HUES48 (cell line): ENCODE results near the gene CYP4F3.
"Not testable (repeated sequence)": the region's sequence is repeated elsewhere in the genome, so short reads cannot be mapped to it uniquely, and the experiment has no call there.

Experiments
- H3K27ac ChIP-seq: one replicate; pipeline ENCODE4 v1.7.0; 2013; ENCODE audit warnings: low read depth, low read length, inconsistent platforms
- H3K27me3 ChIP-seq: 2 replicates; pipeline ENCODE4 v1.6.1; 2013; ENCODE audit warnings: mild to moderate bottlenecking, low read length; ENCODE audit not compliant: control insufficient read depth, insufficient read depth
- H3K36me3 ChIP-seq: 2 replicates; pipeline ENCODE4 v1.6.1; 2013; ENCODE audit warnings: low read length; ENCODE audit not compliant: control insufficient read depth, insufficient read depth
- H3K4me1 ChIP-seq: 2 replicates; pipeline ENCODE4 v1.6.1; 2013; ENCODE audit warnings: mild to moderate bottlenecking, low read length; ENCODE audit not compliant: control insufficient read depth, insufficient read depth
- H3K4me3 ChIP-seq: 2 replicates; pipeline ENCODE4 v1.5.1; 2013; ENCODE audit warnings: mild to moderate bottlenecking, low read depth, low read length
- H3K9ac ChIP-seq: 2 replicates; pipeline ENCODE4 v1.6.1; 2013; ENCODE audit warnings: mild to moderate bottlenecking, low read depth, low read length, moderate library complexity
- H3K9me3 ChIP-seq: 2 replicates; pipeline ENCODE4 v1.6.1; 2013; ENCODE audit warnings: low read length; ENCODE audit not compliant: control insufficient read depth, insufficient read depth

Gene CYP4F3

GRCh38 chr19:15671237-15671821 lies 30.6 kb downstream of the CYP4F3 start:
- no peaks in the 10 kb centered on the region for H3K4me1 ChIP-seq
- H3K9me3 ChIP-seq = peaks cover 82% of the 10 kb centered on the region
- no peak overlapping the region for H3K9ac ChIP-seq
- H3K4me3 ChIP-seq = no peak overlapping the region
- no peaks in the 10 kb centered on the region for H3K27me3 ChIP-seq
- H3K36me3 ChIP-seq = no peaks in the 10 kb centered on the region
- H3K27ac ChIP-seq = no peak overlapping the region

GRCh38 chr19:15671891-15672579 lies 31.3 kb downstream of the CYP4F3 start:
- H3K4me3 ChIP-seq = no peak overlapping the region
- peaks cover 75% of the 10 kb centered on the region for H3K9me3 ChIP-seq
- no peak overlapping the region for H3K27ac ChIP-seq
- H3K4me1 ChIP-seq = no peaks in the 10 kb centered on the region
- H3K27me3 ChIP-seq = no peaks in the 10 kb centered on the region
- no peak overlapping the region for H3K9ac ChIP-seq
- no peaks in the 10 kb centered on the region for H3K36me3 ChIP-seq

DNA sequence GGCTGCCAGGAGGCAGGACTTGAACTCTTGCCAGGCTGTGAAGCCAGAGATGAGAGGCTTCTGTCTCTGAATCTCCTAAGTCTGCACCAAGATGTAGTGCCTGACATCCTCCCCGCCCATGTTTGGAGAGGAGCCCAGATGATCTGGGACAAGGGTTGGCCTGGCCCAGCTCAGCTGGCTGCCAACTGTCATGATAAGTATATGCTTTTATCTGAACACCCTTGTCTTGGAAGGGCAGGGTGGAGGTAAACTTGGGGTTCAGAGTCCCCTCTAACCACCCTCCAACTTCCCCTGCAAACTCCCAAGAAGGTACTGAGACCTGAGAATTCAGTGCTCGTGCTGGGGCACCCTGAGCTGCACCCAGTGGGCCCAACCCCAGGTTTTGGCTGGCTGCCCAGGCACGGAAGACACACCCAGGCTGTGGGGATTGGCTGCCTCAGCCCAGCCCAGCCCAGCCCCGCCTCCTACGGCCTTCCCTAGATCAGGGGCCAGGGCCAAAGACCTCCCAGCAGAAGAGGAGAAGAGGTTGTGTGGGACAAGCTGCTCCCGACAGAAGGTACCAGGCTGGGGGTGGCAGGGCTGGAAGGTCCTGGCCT lies 32.0 kb downstream of the CYP4F3 start, which contains the start of gene CYP4F12:
TSS of gene CYP4F12 (plus strand) at position 508 of the 596 bp plus-strand sequence. CDS start 443 bp downstream, outside the sequence.
- H3K9ac ChIP-seq = no peak within 1 kb of the TSS
- H3K4me3 ChIP-seq = no peak within 1 kb of the TSS
- H3K27ac ChIP-seq = no peak within 1 kb of the TSS
- H3K36me3 ChIP-seq = no peaks in the 10 kb centered on the region
- no peaks in the 10 kb centered on the region for H3K4me1 ChIP-seq
- no peaks in the 10 kb centered on the region for H3K27me3 ChIP-seq
- H3K9me3 ChIP-seq = peaks cover 70% of the 10 kb centered on the region

- H3K36me3 ChIP-seq = no peaks in the 10 kb centered on the region
- H3K9me3 ChIP-seq = peaks cover 69% of the 10 kb centered on the region
- H3K4me3 ChIP-seq = no peak overlapping the region
- H3K27ac ChIP-seq = no peak overlapping the region
- no peak overlapping the region for H3K9ac ChIP-seq
- H3K4me1 ChIP-seq = no peaks in the 10 kb centered on the region
- H3K27me3 ChIP-seq = no peaks in the 10 kb centered on the region
Measured at GRCh38 chr19:15673176-15673654, 32.5 kb downstream of the CYP4F3 start.

DNA sequence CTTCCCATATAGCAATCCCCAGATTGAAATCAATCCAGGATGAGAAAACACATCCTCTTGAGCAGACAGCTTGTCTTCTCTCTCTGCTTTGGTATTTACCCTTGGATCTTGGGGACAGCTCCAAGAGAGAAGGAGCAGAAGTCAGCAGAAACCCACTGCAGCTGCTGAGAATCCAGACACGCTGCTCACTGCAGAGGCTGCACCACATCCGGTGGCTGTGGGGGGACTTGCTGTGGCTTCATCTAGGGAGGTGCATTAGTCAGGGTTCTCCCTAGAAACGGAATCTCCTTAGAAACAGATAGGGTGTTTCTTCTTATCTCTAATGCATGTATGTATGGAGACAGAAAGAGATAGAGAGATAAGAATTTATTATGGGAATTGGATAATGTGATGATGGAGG lies 34.9 kb downstream of the CYP4F3 start:
- H3K4me1 ChIP-seq = no peaks in the 10 kb centered on the region
- H3K27ac ChIP-seq = no peak overlapping the region
- H3K9ac ChIP-seq = no peak overlapping the region
- no peaks in the 10 kb centered on the region for H3K27me3 ChIP-seq
- H3K36me3 ChIP-seq = no peaks in the 10 kb centered on the region
- H3K4me3 ChIP-seq = no peak overlapping the region
- H3K9me3 ChIP-seq = peaks cover 70% of the 10 kb centered on the region

GRCh38 chr19:15679089-15679488 lies 38.4 kb downstream of the CYP4F3 start:
- Histone ChIP-seq H3K4me1 (no peaks in the 10 kb centered on the region), H3K4me3 (no peak overlapping the region), H3K27ac (no peak overlapping the region), H3K36me3 (no peaks in the 10 kb centered on the region), H3K9ac (no peak overlapping the region), H3K27me3 (no peaks in the 10 kb centered on the region), H3K9me3 (peaks cover 80% of the 10 kb centered on the region)

DNA sequence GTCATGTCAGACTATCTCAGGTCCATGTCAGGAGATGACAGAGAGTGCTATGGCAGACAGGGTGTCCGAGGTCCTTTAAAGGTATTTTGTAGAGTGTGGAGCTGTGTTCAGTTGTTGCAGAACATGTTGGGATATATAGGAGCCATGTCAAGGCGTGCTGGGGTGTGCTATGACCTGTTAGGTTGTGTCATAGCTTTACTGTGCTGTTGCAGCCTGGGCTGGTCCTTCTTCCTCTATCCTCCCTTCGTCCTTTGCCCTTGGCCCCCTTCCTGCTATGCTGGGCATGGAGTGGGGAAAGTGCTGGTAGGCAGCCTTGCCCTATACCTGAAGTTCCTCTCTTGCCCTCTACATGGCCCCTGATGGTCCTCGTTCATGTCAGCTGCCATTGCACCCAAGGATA lies 39.2 kb downstream of the CYP4F3 start:
- H3K4me3 ChIP-seq, H3K27ac ChIP-seq, H3K27me3 ChIP-seq, H3K36me3 ChIP-seq, H3K9ac ChIP-seq, H3K4me1 ChIP-seq: not testable (repeated sequence)
- peaks cover 82% of the 10 kb centered on the region for H3K9me3 ChIP-seq

- Histone ChIP-seq H3K36me3 (no peaks in the 10 kb centered on the region), H3K27me3 (no peaks in the 10 kb centered on the region), H3K9me3 (peaks cover 82% of the 10 kb centered on the region), H3K27ac (no peak overlapping the region), H3K4me3 (no peak overlapping the region), H3K9ac (no peak overlapping the region), H3K4me1 (no peaks in the 10 kb centered on the region)
Measured at GRCh38 chr19:15680478-15681322, 40.0 kb downstream of the CYP4F3 start.

- Histone ChIP-seq H3K9me3 (peaks cover 95% of the 10 kb centered on the region), H3K27ac (no peak overlapping the region), H3K4me3 (no peak overlapping the region), H3K27me3 (no peaks in the 10 kb centered on the region), H3K36me3 (no peaks in the 10 kb centered on the region), H3K4me1 (no peaks in the 10 kb centered on the region), H3K9ac (no peak overlapping the region)
Measured at GRCh38 chr19:15683411-15683810, 42.7 kb downstream of the CYP4F3 start.

DNA sequence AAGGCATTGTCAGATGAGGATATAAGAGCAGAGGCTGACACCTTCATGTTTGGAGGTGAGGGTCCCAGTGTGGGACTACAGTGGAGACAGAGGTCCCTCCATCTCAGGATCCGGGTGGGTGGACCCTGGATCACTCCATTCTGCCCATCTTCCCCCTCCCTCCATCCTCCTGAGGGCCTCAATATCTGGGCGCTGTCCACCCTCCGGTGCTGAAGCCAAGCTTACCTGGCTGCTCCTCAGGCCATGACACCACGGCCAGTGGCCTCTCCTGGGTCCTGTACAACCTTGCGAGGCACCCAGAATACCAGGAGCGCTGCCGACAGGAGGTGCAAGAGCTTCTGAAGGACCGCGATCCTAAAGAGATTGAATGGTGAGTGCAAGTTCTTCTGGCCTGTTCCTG lies 44.1 kb downstream of the CYP4F3 start:
- Histone ChIP-seq H3K9ac (no peak overlapping the region), H3K9me3 (peaks cover 94% of the 10 kb centered on the region), H3K27ac (no peak overlapping the region), H3K4me1 (no peaks in the 10 kb centered on the region), H3K36me3 (no peaks in the 10 kb centered on the region), H3K27me3 (no peaks in the 10 kb centered on the region), H3K4me3 (no peak overlapping the region; the same call in 1 of the 2 replicates)
